K562 (cell line): ENCODE results near the gene SPINK9. TPM values are rescaled to one million over a fixed set of nuclear protein-coding genes. Genes with fewer than 3 reads are reported as not detected.
"Not testable (repeated sequence)": the region's sequence is repeated elsewhere in the genome, so short reads cannot be mapped to it uniquely, and the experiment has no call there.

Experiments used
- ATAC-seq: fragments of 200-7000 bp; cut with Tn5 transposase; 3 replicates; pipeline ENCODE4 v1.9.1; 2020; ENCODE audit warnings: moderate library complexity
- BruUV-seq: library from RNA; stranded (reverse); fragments of 400-500 nt; replicated peaks from 2 replicates; lab custom pipeline; 2021; lab: Mats Ljungman, UMichigan
- CTCF ChIA-PET: fragments of 300-600 bp; formaldehyde crosslinking; extraction: SDS; loops from one replicate; lab custom pipeline; 2021; ENCODE audit warnings: low intra/inter-chr PET ratio; lab: Yijun Ruan, JAX
- POLR2A ChIA-PET: fragments of 300-600, 350-650 bp; sonication (Branson Sonifier 250); formaldehyde crosslinking; extraction: SDS; loops from one replicate; lab custom pipeline; 2021; ENCODE audit warnings: antibody characterized with exemption, inconsistent platforms; lab: Yijun Ruan, JAX
- DNase-seq, 4 experiments: peaks; one replicate each; pipeline versions ENCODE4 v3.0.0 to v3.0.0-alpha.2; 2011 to 2018; ENCODE audit warnings: low spot score in 3 of 4, mixed read lengths in 3 of 4; ENCODE audit errors: extremely low read depth in 1 of 4
- FAIRE-seq: peaks from 2 replicates; lab custom pipeline; 2011; peaks lifted over from hg19 to GRCh38; lab: Jason Lieb, UNC
- H2AFZ ChIP-seq: 2 replicates; pipeline ENCODE4 v1.6.0; 2011; ENCODE audit warnings: low read depth, low read length, control low read depth, inconsistent platforms
- H3K27ac ChIP-seq: fragments of 200-600 bp; 3 replicates; pipeline ENCODE4 v1.8.0; 2011; ENCODE audit warnings: low read depth, mild to moderate bottlenecking, control low read depth, inconsistent platforms, low read length, moderate library complexity, mixed read lengths; ENCODE audit errors: extremely low read depth
- H3K27me3 ChIP-seq, 2 experiments: fragments of 300-600 bp in 1 of 2; 2 replicates in 1 of 2; 3 replicates in 1 of 2; pipeline versions ENCODE4 v1.6.0 to v1.8.0; 2011; ENCODE audit warnings: inconsistent platforms in 2 of 2, low read length in 2 of 2, mild to moderate bottlenecking in 1 of 2, mixed read lengths in 1 of 2, moderate library complexity in 1 of 2; ENCODE audit not compliant: control insufficient read depth in 2 of 2, insufficient read depth in 2 of 2
- H3K36me3 ChIP-seq: fragments of 300-600 bp; 3 replicates; pipeline ENCODE4 v1.8.0; 2011; ENCODE audit warnings: mild to moderate bottlenecking, low read length, inconsistent platforms; ENCODE audit not compliant: control insufficient read depth, insufficient read depth
- H3K4me1 ChIP-seq, 2 experiments: fragments of 200-600 bp in 1 of 2; replicated peaks in 1 of 2; 2 replicates in 1 of 2; 3 replicates in 1 of 2; pipeline versions ENCODE4 v1.5.1 to v1.8.0; 2011; ENCODE audit warnings: inconsistent platforms in 2 of 2, low read length in 2 of 2, mild to moderate bottlenecking in 1 of 2, mixed read lengths in 1 of 2, moderate library complexity in 1 of 2; ENCODE audit not compliant: control insufficient read depth in 2 of 2, insufficient read depth in 2 of 2
- H3K4me2 ChIP-seq: 2 replicates; pipeline ENCODE4 v1.6.1; 2011; ENCODE audit warnings: low read length, control low read depth, inconsistent platforms, mixed read lengths; ENCODE audit not compliant: insufficient read depth
- H3K4me3 ChIP-seq: fragments of 200-600 bp; sonication (generic), shearing (Covaris generic); 2 replicates; pipeline ENCODE4 v1.5.1; 2016; ENCODE audit warnings: control low read depth, inconsistent platforms
- H3K79me2 ChIP-seq: fragments of 200-600 bp; 3 replicates; pipeline ENCODE4 v1.8.0; 2011; ENCODE audit warnings: low read length, inconsistent platforms; ENCODE audit not compliant: control insufficient read depth, insufficient read depth
- H3K9ac ChIP-seq, 2 experiments: 2 replicates each; pipeline versions ENCODE4 v1.6.0 to v1.6.1; 2011; ENCODE audit warnings: low read depth in 2 of 2, low read length in 2 of 2, control low read depth in 1 of 2, inconsistent platforms in 1 of 2, mild to moderate bottlenecking in 1 of 2, mixed read lengths in 1 of 2; ENCODE audit not compliant: insufficient read depth in 1 of 2
- H3K9me1 ChIP-seq: one replicate; pipeline ENCODE4 v1.6.0; 2011; ENCODE audit warnings: inconsistent platforms, mild to moderate bottlenecking, low read length, moderate library complexity; ENCODE audit not compliant: control insufficient read depth, insufficient read depth
- H3K9me3 ChIP-seq: replicated peaks from 2 replicates; pipeline ENCODE4 v1.5.1; 2011; ENCODE audit warnings: low read depth, low read length, inconsistent platforms; ENCODE audit not compliant: control insufficient read depth, insufficient read depth
- H4K20me1 ChIP-seq: replicated peaks from 2 replicates; pipeline ENCODE4 v1.6.1; 2011; ENCODE audit warnings: low read length, inconsistent platforms, mixed read lengths; ENCODE audit not compliant: control insufficient read depth, insufficient read depth
- CXXC5 ChIP-seq: fragments of 250-450 bp; sonication (Bioruptor Pico); IDR thresholded peaks from 2 replicates; pipeline ENCODE4 v1.8.0; 2022; ENCODE audit warnings: inconsistent platforms, mild to moderate bottlenecking, moderate library complexity
- ERF ChIP-seq: fragments of 450-650 bp; formaldehyde crosslinking; IDR thresholded peaks from 2 replicates; pipeline ENCODE4 v1.4.0; 2020; ENCODE audit warnings: mild to moderate bottlenecking, mixed read lengths
- ETV6 ChIP-seq, 3 experiments: fragments of 150-350 bp in 1 of 3; sonication (generic) in 1 of 3; formaldehyde crosslinking in 1 of 3; IDR thresholded peaks; 2 replicates each; pipeline versions ENCODE4 v1.6.1 to v1.8.0; 2014 to 2022; ENCODE audit warnings: borderline replicate concordance in 2 of 3, low read depth in 2 of 3, antibody characterized with exemption in 1 of 3, low read length in 1 of 3, mild to moderate bottlenecking in 1 of 3, missing genetic modification reagents in 1 of 3
- FOXA3 ChIP-seq, 2 experiments: fragments of 450-650 bp in 1 of 2; sonication (generic) in 1 of 2; formaldehyde crosslinking; IDR thresholded peaks in 1 of 2; conservative IDR thresholded peaks in 1 of 2; 2 replicates each; pipeline versions ENCODE4 v1.4.0 to v1.8.0; 2020 to 2022; ENCODE audit warnings: mild to moderate bottlenecking in 2 of 2, missing genetic modification reagents in 1 of 2
- RAD51 ChIP-seq: fragments of 450-650 bp; IDR thresholded peaks from 2 replicates; pipeline ENCODE4 v1.7.1; 2016; ENCODE audit warnings: low read depth, mild to moderate bottlenecking, borderline replicate concordance
- TFAP4 ChIP-seq: sonication (generic); formaldehyde crosslinking; IDR thresholded peaks from 2 replicates; pipeline ENCODE4 v1.8.0; 2022; ENCODE audit warnings: missing genetic modification reagents, mild to moderate bottlenecking, moderate library complexity, borderline replicate concordance
- TFE3 ChIP-seq: fragments of 450-650 bp; formaldehyde crosslinking; IDR thresholded peaks from 2 replicates; pipeline ENCODE4 v1.4.0; 2020; ENCODE audit warnings: mild to moderate bottlenecking, mixed read lengths
- USF1 ChIP-seq: sonication (generic); formaldehyde crosslinking; IDR thresholded peaks from 2 replicates; pipeline ENCODE4 v1.9.0; 2022; ENCODE audit warnings: mild to moderate bottlenecking, missing genetic modification reagents
- ZBTB33 ChIP-seq: sonication (generic); formaldehyde crosslinking; IDR thresholded peaks from 2 replicates; pipeline ENCODE4 v1.8.1; 2023; ENCODE audit warnings: mild to moderate bottlenecking, missing genetic modification reagents
- WGBS: fragments of 100-300 bp; shearing (Covaris generic); methylation state at CpG from one replicate; pipeline ENCODE4 v1.1.6; 2016; ENCODE audit warnings: low coverage, mixed read lengths; ENCODE audit not compliant: insufficient coverage; ENCODE audit errors: missing lambda C conversion rate; 5-methylcytosine and 5-hydroxymethylcytosine counted together
- in situ Hi-C: fragments of 300-500 bp; cut with MboI; formaldehyde crosslinking; loops from 4 replicates; pipeline ENCODE4 v1.15.0; 2018; ENCODE audit warnings: inconsistent platforms, mixed read lengths
- intact Hi-C: fragments of 100-400 bp; cut with micrococcal nuclease; formaldehyde crosslinking; loops from 2 replicates; pipeline ENCODE4 v1.14.2; 2022
- polyA plus RNA-seq, 8 experiments: library from polyadenylated mRNA; depleted of rRNA in 4 of 8; stranded (reverse) in 5 of 8; unstranded in 3 of 8; fragments of >200 nt; fragmentation: Nextera tagmentation in 2 of 8; fragmentation: Illumina TruSeq in 1 of 8; extraction: Ambion mirVana in 2 of 8; extraction: Trizol in 1 of 8; gene quantifications; 2 replicates each; pipeline versions ENCODE4 v1.2.1 to v1.2.3, GENCODE V29; 2011 to 2014; ENCODE audit warnings: inconsistent platforms in 1 of 8, missing spikeins in 1 of 8
- total RNA-seq, 7 experiments: library from RNA; depleted of rRNA in 6 of 7; stranded (reverse); fragments of >200 nt in 6 of 7; fragmentation: Illumina TruSeq in 2 of 7; extraction: Trizol in 2 of 7; gene quantifications; 2 replicates each; pipeline versions ENCODE4 v1.2.1 to v1.2.3, GENCODE V29; 2011 to 2021; ENCODE audit warnings: low replicate concordance in 1 of 7

The SPINK9 gene
- total and polyA plus RNA-seq, 9 of the 15 experiments (the other 6 are each of a cell fraction or from before 2014, with no cell fraction given): not detected

- TF ChIP-seq ETV6 (IDR thresholded peaks at IDR 0.05; ENCODE audit: borderline replicate concordance in 1 of 2, low read depth in 2 of 2, low read length in 1 of 2) (no peak), ETV6 (CRISPR knock-in tag; IDR thresholded peaks at IDR 0.05; ENCODE audit: borderline replicate concordance) (no peak), ERF (no peak)
Measured at GRCh38 chr5:148314731-148315130, 20.6 kb upstream of the SPINK9 start (continued).

- BruUV-seq, H3K36me3 ChIP-seq, ATAC-seq, CTCF ChIA-PET, H3K4me1 ChIP-seq, H3K9me1 ChIP-seq, POLR2A ChIA-PET, H3K9me3 ChIP-seq, DNase-seq, intact Hi-C loops, in situ Hi-C loops, H3K4me3 ChIP-seq, H3K27ac ChIP-seq, H3K27me3 ChIP-seq, H3K4me2 ChIP-seq, H4K20me1 ChIP-seq, H3K9ac ChIP-seq, H3K79me2 ChIP-seq, FAIRE-seq: not testable (repeated sequence)
- peak overlapping the region; percentile 66; the same call in 1 of the 2 replicates for H2AFZ ChIP-seq
- 29% methylated on average over 31 of the region's 42 CpGs for WGBS
- TF ChIP-seq TFE3 (peak; percentile 28; the same call in 1 of the 2 replicates), RAD51 (peak; percentile 24; the same call in 1 of the 2 replicates), USF1 (peak; percentile 43; the same call in 1 of the 2 replicates), TFAP4 (peak; percentile 8; the same call in 1 of the 2 replicates), CXXC5 (CRISPR knock-in tag) (0 out of 2 replicates have a peak, but pooled peaks have one; percentile 9), FOXA3 (CRISPR knock-in tag; conservative IDR thresholded peaks at IDR 0.05 in 1 of 2, IDR thresholded peaks at IDR 0.05 in 1 of 2) (peak; percentile 28 to 56; a peak in 2 of 4 replicates), ZBTB33 (CRISPR knock-in tag) (peak; percentile 54)
Measured at GRCh38 chr5:148320011-148320963, 15.1 kb upstream of the SPINK9 start.
